ENCODE results near the gene PTPRN2.

Gene PTPRN2

GRCh38 chr7:157690058-157690832, 897.4 kb downstream of the PTPRN2 start:
- no peak for TF ChIP-seq CTCF (IDR thresholded peaks at IDR 0.05)
- peak; percentile 61 for DNase-seq (ENCODE audit: low spot score)
- peak overlapping the region; percentile 75 for H3K4me3 ChIP-seq
- no peak overlapping the region for H3K27ac ChIP-seq

GRCh38 chr7:157689269-157690057, 898.2 kb downstream of the PTPRN2 start:
- no peak for TF ChIP-seq CTCF (IDR thresholded peaks at IDR 0.05)
- peak; percentile 68 for DNase-seq (ENCODE audit: low spot score)
- H3K4me3 ChIP-seq, result peak overlapping the region; percentile 75
- H3K27ac ChIP-seq, result no peak overlapping the region

- Histone ChIP-seq H3K4me3 (peak overlapping the region; percentile 75), H3K27ac (no peak overlapping the region)
- peak; percentile 61 for DNase-seq (ENCODE audit: low spot score)
- no peak for TF ChIP-seq CTCF (IDR thresholded peaks at IDR 0.05)
Observed at GRCh38 chr7:157688533-157689268, 898.9 kb downstream of the PTPRN2 start.

- Histone ChIP-seq H3K27ac (no peak overlapping the region), H3K4me3 (no peak overlapping the region)
- TF ChIP-seq CTCF (IDR thresholded peaks at IDR 0.05), result no peak
- DNase-seq (ENCODE audit: low spot score), result no peak
Observed at GRCh38 chr7:157687845-157688532, 899.6 kb downstream of the PTPRN2 start.

- no peak overlapping the region for H3K4me3 ChIP-seq
- no peak for DNase-seq (ENCODE audit: low spot score)
- no peak overlapping the region for H3K27ac ChIP-seq
- no peak for TF ChIP-seq CTCF (IDR thresholded peaks at IDR 0.05)
Observed at GRCh38 chr7:157687158-157687557, 900.5 kb downstream of the PTPRN2 start.

GRCh38 chr7:157686285-157686894, 901.2 kb downstream of the PTPRN2 start:
- Histone ChIP-seq H3K27ac (no peak overlapping the region), H3K4me3 (no peak overlapping the region)
- peak; percentile 12 for DNase-seq (ENCODE audit: low spot score)
- no peak for TF ChIP-seq CTCF (IDR thresholded peaks at IDR 0.05)
